ENCODE measurements around the gene NRIP1.

DNA sequence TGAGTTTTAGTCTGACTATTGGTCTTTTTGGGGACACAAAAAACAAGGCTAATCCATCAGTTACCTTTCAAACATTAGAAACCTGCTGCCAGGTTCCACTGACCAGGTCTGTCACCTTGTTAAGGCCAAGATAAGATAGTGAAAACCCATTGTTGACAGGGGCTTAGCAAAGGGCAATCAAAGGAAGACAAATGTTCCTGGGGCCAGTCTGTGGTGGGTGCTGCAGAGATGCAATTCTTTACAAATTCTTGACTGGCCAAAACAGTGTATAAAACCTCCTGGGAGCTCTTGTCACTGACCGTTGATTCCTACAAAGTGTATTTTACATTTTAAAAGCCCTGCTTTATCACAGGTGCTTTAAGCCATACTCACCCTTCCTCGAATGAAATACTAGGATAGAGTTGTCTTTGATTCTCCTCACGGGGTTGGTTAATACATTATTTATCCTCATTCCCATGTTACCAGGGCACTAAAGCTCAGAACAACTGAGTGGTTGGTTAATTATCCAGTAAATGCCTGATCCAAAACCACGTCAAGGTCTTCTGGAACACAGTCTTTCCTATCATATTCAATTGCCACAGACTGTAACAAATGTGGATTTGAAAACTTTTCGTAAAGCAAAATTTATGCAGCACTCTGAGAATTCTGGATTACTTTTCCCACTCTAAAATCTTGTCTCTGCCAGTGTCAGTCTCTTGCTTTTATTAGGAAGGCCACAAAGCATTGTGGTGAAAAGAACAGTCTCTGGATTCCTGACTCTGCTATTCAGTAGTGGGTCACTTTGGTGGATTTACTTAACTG, 77.2 kb downstream of the NRIP1 start:
- TF ChIP-seq, protein P1, sequence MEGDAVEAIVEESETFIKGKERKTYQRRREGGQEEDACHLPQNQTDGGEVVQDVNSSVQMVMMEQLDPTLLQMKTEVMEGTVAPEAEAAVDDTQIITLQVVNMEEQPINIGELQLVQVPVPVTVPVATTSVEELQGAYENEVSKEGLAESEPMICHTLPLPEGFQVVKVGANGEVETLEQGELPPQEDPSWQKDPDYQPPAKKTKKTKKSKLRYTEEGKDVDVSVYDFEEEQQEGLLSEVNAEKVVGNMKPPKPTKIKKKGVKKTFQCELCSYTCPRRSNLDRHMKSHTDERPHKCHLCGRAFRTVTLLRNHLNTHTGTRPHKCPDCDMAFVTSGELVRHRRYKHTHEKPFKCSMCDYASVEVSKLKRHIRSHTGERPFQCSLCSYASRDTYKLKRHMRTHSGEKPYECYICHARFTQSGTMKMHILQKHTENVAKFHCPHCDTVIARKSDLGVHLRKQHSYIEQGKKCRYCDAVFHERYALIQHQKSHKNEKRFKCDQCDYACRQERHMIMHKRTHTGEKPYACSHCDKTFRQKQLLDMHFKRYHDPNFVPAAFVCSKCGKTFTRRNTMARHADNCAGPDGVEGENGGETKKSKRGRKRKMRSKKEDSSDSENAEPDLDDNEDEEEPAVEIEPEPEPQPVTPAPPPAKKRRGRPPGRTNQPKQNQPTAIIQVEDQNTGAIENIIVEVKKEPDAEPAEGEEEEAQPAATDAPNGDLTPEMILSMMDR (IDR thresholded peaks at IDR 0.05), result no peak
- TF ChIP-seq POLR2A (IDR thresholded peaks at IDR 0.05), result no peak

Data from lower leg skin (tissue), 3 donors.